ENCODE results near the gene BACE2. TPM values are rescaled to one million over a fixed set of nuclear protein-coding genes. Genes with fewer than 3 reads are reported as not detected.

The BACE2 gene
- total and polyA plus RNA-seq, 11 donors: 3.8 to 30.3 (median 15.6) TPM

GRCh38 chr21:41152147-41152546 lies 15.8 kb upstream of the BACE2 start:
- Histone ChIP-seq H3K27ac (no peak overlapping the region), H3K4me3 (no peak overlapping the region), H3K9me3 (peaks cover 0 to 12% (median 0%) of the 10 kb centered on the region in 12 donors), H3K36me3 (no peaks in the 10 kb centered on the region), H3K4me1 (peaks cover 0 to 4% (median 0%) of the 10 kb centered on the region in 12 donors), H3K27me3 (peaks cover 0 to 10% (median 0%) of the 10 kb centered on the region in 9 donors)
- intact Hi-C loops (cut with DNase I): no loop called here
- WGBS, 4 donors: 29 to 81% (median 59%) methylated on average over 1 of the region's 1 CpG
- peak in 1 of 4 donors; percentile 34 for ATAC-seq
- TF ChIP-seq POLR2A (IDR thresholded peaks at IDR 0.05) (no peak), CTCF (IDR thresholded peaks at IDR 0.05) (no peak)
- no peak for DNase-seq

- H3K27me3 ChIP-seq: peaks cover 0 to 5% (median 0%) of the 10 kb centered on the region in 9 donors
- no peak overlapping the region for H3K4me3 ChIP-seq
- no peak for ATAC-seq
- no peaks in the 10 kb centered on the region for H3K36me3 ChIP-seq
- intact Hi-C loops (cut with DNase I): no loop called here
- no peak for DNase-seq
- H3K4me1 ChIP-seq: no peaks in the 10 kb centered on the region
- H3K9me3 ChIP-seq: peaks cover 0 to 20% (median 0%) of the 10 kb centered on the region in 12 donors
- H3K27ac ChIP-seq: no peak overlapping the region
- TF ChIP-seq POLR2A (IDR thresholded peaks at IDR 0.05) (no peak), CTCF (IDR thresholded peaks at IDR 0.05) (no peak)
Observed at GRCh38 chr21:41153443-41153842, 14.5 kb upstream of the BACE2 start.

GRCh38 chr21:41156142-41156541 lies 11.8 kb upstream of the BACE2 start:
- 68 to 76% (median 70%) methylated on average over 5 of the region's 5 CpGs for WGBS, 4 donors
- intact Hi-C loops (cut with DNase I): no loop called here
- Histone ChIP-seq H3K27ac (no peak overlapping the region), H3K36me3 (no peaks in the 10 kb centered on the region), H3K27me3 (no peaks in the 10 kb centered on the region), H3K4me3 (no peak overlapping the region), H3K9me3 (peaks cover 0 to 21% (median 0%) of the 10 kb centered on the region in 12 donors), H3K4me1 (no peaks in the 10 kb centered on the region)
- no peak for TF ChIP-seq CTCF (IDR thresholded peaks at IDR 0.05)
- no peak for TF ChIP-seq POLR2A (IDR thresholded peaks at IDR 0.05)
- DNase-seq (no peak), ATAC-seq (no peak)

GRCh38 chr21:41158026-41158425 lies 9.9 kb upstream of the BACE2 start:
- ATAC-seq (no peak), DNase-seq (no peak)
- Histone ChIP-seq H3K4me1 (no peaks in the 10 kb centered on the region), H3K36me3 (no peaks in the 10 kb centered on the region), H3K27ac (no peak overlapping the region), H3K9me3 (peaks cover 0 to 10% (median 0%) of the 10 kb centered on the region in 12 donors), H3K4me3 (no peak overlapping the region), H3K27me3 (no peaks in the 10 kb centered on the region)
- intact Hi-C loops (cut with DNase I): no loop called here
- no peak for TF ChIP-seq CTCF (IDR thresholded peaks at IDR 0.05)
- no peak for TF ChIP-seq POLR2A (IDR thresholded peaks at IDR 0.05)
- WGBS, 4 donors: 93 to 99% (median 97%) methylated on average over 2 of the region's 2 CpGs
